ENCODE data around the gene P4HTM. TPM values are rescaled to one million over a fixed set of nuclear protein-coding genes. Genes with fewer than 3 reads are reported as not detected.

P4HTM gene
- total RNA-seq, 1 donor from 2014 or later: 34.4 TPM

- POLR2A ChIA-PET: no interaction called here
- CTCF ChIA-PET: interaction anchor here (1.0 to 1.2 kb wide), 2 partner anchors 9 to 10 kb away, joined by 3 read pairs; partner anchors contain the start of gene WDR6
Observed at GRCh38 chr3:48997102-48997635, 7.1 kb downstream of the P4HTM start.

GRCh38 chr3:48997714-48998637, 7.9 kb downstream of the P4HTM start:
- DNase-seq (no peak), ATAC-seq (ENCODE audit: low read depth) (no peak)
- POLR2A ChIA-PET: no interaction called here
- Mint-ChIP-seq H3K27ac (no peak overlapping the region), H3K4me3 (no peak overlapping the region), H3K4me1 (no peaks in the 10 kb centered on the region), H3K36me3 (ENCODE audit: low read depth) (peaks cover 12% of the 10 kb centered on the region), H3K27me3 (no peaks in the 10 kb centered on the region), H3K9me3 (no peaks in the 10 kb centered on the region)
- TF ChIP-seq, protein P1, sequence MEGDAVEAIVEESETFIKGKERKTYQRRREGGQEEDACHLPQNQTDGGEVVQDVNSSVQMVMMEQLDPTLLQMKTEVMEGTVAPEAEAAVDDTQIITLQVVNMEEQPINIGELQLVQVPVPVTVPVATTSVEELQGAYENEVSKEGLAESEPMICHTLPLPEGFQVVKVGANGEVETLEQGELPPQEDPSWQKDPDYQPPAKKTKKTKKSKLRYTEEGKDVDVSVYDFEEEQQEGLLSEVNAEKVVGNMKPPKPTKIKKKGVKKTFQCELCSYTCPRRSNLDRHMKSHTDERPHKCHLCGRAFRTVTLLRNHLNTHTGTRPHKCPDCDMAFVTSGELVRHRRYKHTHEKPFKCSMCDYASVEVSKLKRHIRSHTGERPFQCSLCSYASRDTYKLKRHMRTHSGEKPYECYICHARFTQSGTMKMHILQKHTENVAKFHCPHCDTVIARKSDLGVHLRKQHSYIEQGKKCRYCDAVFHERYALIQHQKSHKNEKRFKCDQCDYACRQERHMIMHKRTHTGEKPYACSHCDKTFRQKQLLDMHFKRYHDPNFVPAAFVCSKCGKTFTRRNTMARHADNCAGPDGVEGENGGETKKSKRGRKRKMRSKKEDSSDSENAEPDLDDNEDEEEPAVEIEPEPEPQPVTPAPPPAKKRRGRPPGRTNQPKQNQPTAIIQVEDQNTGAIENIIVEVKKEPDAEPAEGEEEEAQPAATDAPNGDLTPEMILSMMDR (IDR thresholded peaks at IDR 0.05): no peak
- intact Hi-C loops (cut with micrococcal nuclease): no loop called here
- CTCF ChIA-PET: interaction anchor here (1.0 kb wide), 1 partner anchor 10 kb away, joined by 3 read pairs; no protein-coding TSS in a partner anchor

More at GRCh38 chr3:48997102-48997635, 7.1 kb downstream of the P4HTM start:
- DNase-seq (no peak), ATAC-seq (ENCODE audit: low read depth) (no peak)
- no peaks in the 10 kb centered on the region for H3K27me3 Mint-ChIP-seq
- H3K4me3 Mint-ChIP-seq: no peak overlapping the region
- intact Hi-C loops (cut with micrococcal nuclease): no loop called here
- H3K9me3 Mint-ChIP-seq: no peaks in the 10 kb centered on the region
- no peaks in the 10 kb centered on the region for H3K4me1 Mint-ChIP-seq
- H3K27ac Mint-ChIP-seq: no peak overlapping the region
- TF ChIP-seq, protein P1 (IDR thresholded peaks at IDR 0.05): no peak
- H3K36me3 Mint-ChIP-seq (ENCODE audit: low read depth): peaks cover 12% of the 10 kb centered on the region

DNA sequence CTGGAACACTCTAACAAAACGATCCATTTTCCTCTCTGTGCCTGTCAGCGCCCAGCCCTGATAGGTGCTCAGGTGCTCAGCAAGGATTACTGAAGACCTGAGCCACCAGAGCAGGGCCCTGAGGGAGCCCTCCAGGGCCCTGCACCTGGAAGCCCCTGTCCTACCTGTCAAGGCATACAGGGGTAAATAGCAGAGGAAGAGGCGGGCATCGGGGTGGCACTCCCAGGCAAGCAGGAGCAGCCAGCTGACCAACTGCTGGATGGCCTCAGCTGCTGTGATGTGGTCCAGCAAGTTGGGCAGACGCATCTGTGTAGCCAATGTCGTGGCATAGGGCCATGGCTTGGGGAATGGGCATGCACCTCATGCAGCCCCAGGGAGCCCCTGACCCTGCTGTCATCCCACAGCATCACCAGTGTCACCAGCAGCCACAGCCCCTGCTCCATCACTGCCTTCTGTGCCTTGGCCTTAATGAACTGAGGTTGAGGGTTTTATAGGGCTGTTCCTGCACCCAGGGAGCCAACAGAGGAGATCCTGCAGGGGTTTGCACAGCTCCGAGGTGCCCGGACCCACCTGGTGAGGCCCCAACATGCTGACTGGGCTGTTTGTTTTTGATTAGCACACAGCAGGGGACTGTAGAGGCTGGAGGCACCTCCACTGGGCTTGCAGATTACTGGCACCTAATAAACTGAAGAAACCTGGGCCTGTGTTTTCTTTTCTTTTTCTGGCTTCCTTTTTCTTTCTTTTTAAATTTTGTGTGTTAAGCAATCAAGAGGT, 9.2 kb downstream of the P4HTM start:
- no peak for ATAC-seq (ENCODE audit: low read depth)
- Mint-ChIP-seq H3K9me3 (no peaks in the 10 kb centered on the region), H3K27ac (no peak overlapping the region), H3K36me3 (ENCODE audit: low read depth) (peaks cover 12% of the 10 kb centered on the region), H3K4me1 (no peaks in the 10 kb centered on the region), H3K4me3 (no peak overlapping the region), H3K27me3 (no peaks in the 10 kb centered on the region)
- DNase-seq: no peak
- ChIA-PET CTCF (no interaction called here), POLR2A (no interaction called here)
- TF ChIP-seq, protein P1 (IDR thresholded peaks at IDR 0.05): no peak
- intact Hi-C loops (cut with micrococcal nuclease): no loop called here

DNA sequence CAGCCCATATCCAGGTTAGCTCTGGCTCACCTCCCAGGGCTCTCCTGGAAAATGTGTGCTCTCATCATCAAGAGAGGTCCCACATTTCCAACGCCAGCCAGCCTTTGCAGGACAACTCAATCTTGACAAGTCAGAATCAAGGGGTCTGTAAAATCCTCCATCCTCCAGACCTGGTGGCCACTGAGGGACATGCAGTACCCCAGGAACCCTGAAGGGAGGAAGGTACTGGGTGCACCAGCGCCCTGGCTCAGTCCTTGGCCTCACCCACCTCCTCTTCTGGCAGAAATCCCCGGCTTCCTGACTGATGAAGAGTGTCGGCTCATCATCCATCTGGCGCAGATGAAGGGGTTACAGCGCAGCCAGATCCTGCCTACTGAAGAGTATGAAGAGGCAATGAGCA, 11.1 kb downstream of the P4HTM start:
- no peak for ATAC-seq (ENCODE audit: low read depth)
- peaks cover 4% of the 10 kb centered on the region for H3K36me3 Mint-ChIP-seq (ENCODE audit: low read depth)
- no peak overlapping the region for H3K4me3 Mint-ChIP-seq
- no peaks in the 10 kb centered on the region for H3K27me3 Mint-ChIP-seq
- no peaks in the 10 kb centered on the region for H3K4me1 Mint-ChIP-seq
- ChIA-PET CTCF (no interaction called here), POLR2A (interaction anchor here (0.7 kb wide), 1 partner anchor 20 kb away, joined by 3 read pairs; no protein-coding TSS in a partner anchor)
- H3K27ac Mint-ChIP-seq: no peak overlapping the region
- DNase-seq: no peak
- no peaks in the 10 kb centered on the region for H3K9me3 Mint-ChIP-seq
- intact Hi-C loops (cut with micrococcal nuclease): no loop called here
- TF ChIP-seq, protein P1 (IDR thresholded peaks at IDR 0.05): no peak

Measured in activated B cell treated with CpG ODN at 0.5 μM for 24 hours (primary cell).